ENCODE data around the gene ADGRV1.

GRCh38 chr5:90644132-90644531 is 85.5 kb downstream of the ADGRV1 start:
- TF ChIP-seq CTCF (IDR thresholded peaks at IDR 0.05) (no peak), POLR2A (IDR thresholded peaks at IDR 0.05) (no peak)

Measured in thyroid gland (tissue), 4 donors.